ENCODE measurements around the gene MEGF10.

Gene MEGF10

GRCh38 chr5:127367946-127368465 lies 77.4 kb downstream of the MEGF10 start:
- no peaks in the 10 kb centered on the region for H3K4me1 ChIP-seq (ENCODE audit: control insufficient read depth, insufficient read depth, low read length)
- H3K27me3 ChIP-seq (ENCODE audit: control insufficient read depth, insufficient read depth, low read length) = no peaks in the 10 kb centered on the region
- H3K27ac ChIP-seq (ENCODE audit: low read depth, low read length) = no peak overlapping the region
- H3K9ac ChIP-seq (ENCODE audit: low read length) = no peak overlapping the region
- H3K36me3 ChIP-seq (ENCODE audit: control insufficient read depth, insufficient read depth, low read length) = no peaks in the 10 kb centered on the region; the same call in 1 of the 2 replicates
- H3K4me3 ChIP-seq (ENCODE audit: low read depth, low read length) = no peak overlapping the region
- H3K9me3 ChIP-seq (ENCODE audit: control insufficient read depth, insufficient read depth, low read depth, low read length) = no peaks in the 10 kb centered on the region

GRCh38 chr5:127369796-127370195 lies 79.2 kb downstream of the MEGF10 start:
- Histone ChIP-seq H3K27me3 (ENCODE audit: control insufficient read depth, insufficient read depth, low read length) (no peaks in the 10 kb centered on the region), H3K4me1 (ENCODE audit: control insufficient read depth, insufficient read depth, low read length) (no peaks in the 10 kb centered on the region), H3K27ac (ENCODE audit: low read depth, low read length) (no peak overlapping the region)

GRCh38 chr5:127370631-127371030 lies 80.0 kb downstream of the MEGF10 start:
- no peak overlapping the region for H3K9ac ChIP-seq (ENCODE audit: low read length)
- H3K27me3 ChIP-seq (ENCODE audit: control insufficient read depth, insufficient read depth, low read length) = no peaks in the 10 kb centered on the region
- peaks cover 4% of the 10 kb centered on the region; the same call in 1 of the 2 replicates for H3K36me3 ChIP-seq (ENCODE audit: control insufficient read depth, insufficient read depth, low read length)
- no peak overlapping the region for H3K4me3 ChIP-seq (ENCODE audit: low read depth, low read length)
- H3K9me3 ChIP-seq (ENCODE audit: control insufficient read depth, insufficient read depth, low read depth, low read length) = peaks cover 7% of the 10 kb centered on the region; the same call in 1 of the 2 replicates
- H3K4me1 ChIP-seq (ENCODE audit: control insufficient read depth, insufficient read depth, low read length) = no peaks in the 10 kb centered on the region
- no peak overlapping the region for H3K27ac ChIP-seq (ENCODE audit: low read depth, low read length)

More at GRCh38 chr5:127369796-127370195, 79.2 kb downstream of the MEGF10 start:
- Histone ChIP-seq H3K36me3 (ENCODE audit: control insufficient read depth, insufficient read depth, low read length) (peaks cover 4% of the 10 kb centered on the region; the same call in 1 of the 2 replicates), H3K9ac (ENCODE audit: low read length) (no peak overlapping the region), H3K9me3 (ENCODE audit: control insufficient read depth, insufficient read depth, low read depth, low read length) (peaks cover 7% of the 10 kb centered on the region; the same call in 1 of the 2 replicates), H3K4me3 (ENCODE audit: low read depth, low read length) (no peak overlapping the region)

GRCh38 chr5:127373858-127374491 lies 83.4 kb downstream of the MEGF10 start:
- no peak overlapping the region for H3K27ac ChIP-seq (ENCODE audit: low read depth, low read length)
- no peak overlapping the region for H3K4me3 ChIP-seq (ENCODE audit: low read depth, low read length)
- peaks cover 7% of the 10 kb centered on the region; the same call in 1 of the 2 replicates for H3K9me3 ChIP-seq (ENCODE audit: control insufficient read depth, insufficient read depth, low read depth, low read length)
- H3K9ac ChIP-seq (ENCODE audit: low read length) = no peak overlapping the region
- H3K27me3 ChIP-seq (ENCODE audit: control insufficient read depth, insufficient read depth, low read length) = no peaks in the 10 kb centered on the region
- peaks cover 4% of the 10 kb centered on the region; the same call in 1 of the 2 replicates for H3K36me3 ChIP-seq (ENCODE audit: control insufficient read depth, insufficient read depth, low read length)
- no peaks in the 10 kb centered on the region for H3K4me1 ChIP-seq (ENCODE audit: control insufficient read depth, insufficient read depth, low read length)

GRCh38 chr5:127375124-127375523 lies 84.5 kb downstream of the MEGF10 start:
- Histone ChIP-seq H3K27me3 (ENCODE audit: control insufficient read depth, insufficient read depth, low read length) (no peaks in the 10 kb centered on the region), H3K4me3 (ENCODE audit: low read depth, low read length) (no peak overlapping the region), H3K9me3 (ENCODE audit: control insufficient read depth, insufficient read depth, low read depth, low read length) (peaks cover 7% of the 10 kb centered on the region; the same call in 1 of the 2 replicates), H3K36me3 (ENCODE audit: control insufficient read depth, insufficient read depth, low read length) (peaks cover 4% of the 10 kb centered on the region; the same call in 1 of the 2 replicates), H3K4me1 (ENCODE audit: control insufficient read depth, insufficient read depth, low read length) (no peaks in the 10 kb centered on the region), H3K27ac (ENCODE audit: low read depth, low read length) (no peak overlapping the region), H3K9ac (ENCODE audit: low read length) (no peak overlapping the region)

GRCh38 chr5:127375544-127376091 lies 85.0 kb downstream of the MEGF10 start:
- Histone ChIP-seq H3K9me3 (ENCODE audit: control insufficient read depth, insufficient read depth, low read depth, low read length) (peaks cover 7% of the 10 kb centered on the region; the same call in 1 of the 2 replicates), H3K9ac (ENCODE audit: low read length) (no peak overlapping the region), H3K4me3 (ENCODE audit: low read depth, low read length) (no peak overlapping the region), H3K27ac (ENCODE audit: low read depth, low read length) (no peak overlapping the region), H3K27me3 (ENCODE audit: control insufficient read depth, insufficient read depth, low read length) (no peaks in the 10 kb centered on the region), H3K36me3 (ENCODE audit: control insufficient read depth, insufficient read depth, low read length) (peaks cover 4% of the 10 kb centered on the region; the same call in 1 of the 2 replicates), H3K4me1 (ENCODE audit: control insufficient read depth, insufficient read depth, low read length) (no peaks in the 10 kb centered on the region)

GRCh38 chr5:127377651-127378050 lies 87.1 kb downstream of the MEGF10 start:
- peaks cover 7% of the 10 kb centered on the region; the same call in 1 of the 2 replicates for H3K9me3 ChIP-seq (ENCODE audit: control insufficient read depth, insufficient read depth, low read depth, low read length)

GRCh38 chr5:127385936-127386335 lies 95.3 kb downstream of the MEGF10 start:
- Histone ChIP-seq H3K4me3 (ENCODE audit: low read depth, low read length) (no peak overlapping the region), H3K27ac (ENCODE audit: low read depth, low read length) (no peak overlapping the region), H3K36me3 (ENCODE audit: control insufficient read depth, insufficient read depth, low read length) (no peaks in the 10 kb centered on the region), H3K9me3 (ENCODE audit: control insufficient read depth, insufficient read depth, low read depth, low read length) (no peaks in the 10 kb centered on the region), H3K27me3 (ENCODE audit: control insufficient read depth, insufficient read depth, low read length) (no peaks in the 10 kb centered on the region), H3K4me1 (ENCODE audit: control insufficient read depth, insufficient read depth, low read length) (no peaks in the 10 kb centered on the region), H3K9ac (ENCODE audit: low read length) (no peak overlapping the region)

More at GRCh38 chr5:127377651-127378050, 87.1 kb downstream of the MEGF10 start:
- Histone ChIP-seq H3K4me3 (ENCODE audit: low read depth, low read length) (no peak overlapping the region), H3K36me3 (ENCODE audit: control insufficient read depth, insufficient read depth, low read length) (peaks cover 4% of the 10 kb centered on the region; the same call in 1 of the 2 replicates), H3K27me3 (ENCODE audit: control insufficient read depth, insufficient read depth, low read length) (no peaks in the 10 kb centered on the region), H3K27ac (ENCODE audit: low read depth, low read length) (no peak overlapping the region), H3K9ac (ENCODE audit: low read length) (no peak overlapping the region), H3K4me1 (ENCODE audit: control insufficient read depth, insufficient read depth, low read length) (no peaks in the 10 kb centered on the region)

GRCh38 chr5:127386557-127386956 lies 96.0 kb downstream of the MEGF10 start:
- Histone ChIP-seq H3K27ac (ENCODE audit: low read depth, low read length) (no peak overlapping the region), H3K4me1 (ENCODE audit: control insufficient read depth, insufficient read depth, low read length) (no peaks in the 10 kb centered on the region), H3K9ac (ENCODE audit: low read length) (no peak overlapping the region), H3K4me3 (ENCODE audit: low read depth, low read length) (no peak overlapping the region), H3K36me3 (ENCODE audit: control insufficient read depth, insufficient read depth, low read length) (no peaks in the 10 kb centered on the region), H3K9me3 (ENCODE audit: control insufficient read depth, insufficient read depth, low read depth, low read length) (no peaks in the 10 kb centered on the region), H3K27me3 (ENCODE audit: control insufficient read depth, insufficient read depth, low read length) (no peaks in the 10 kb centered on the region)

- no peaks in the 10 kb centered on the region for H3K27me3 ChIP-seq (ENCODE audit: control insufficient read depth, insufficient read depth, low read length)
- H3K27ac ChIP-seq (ENCODE audit: low read depth, low read length) = no peak overlapping the region
- H3K4me3 ChIP-seq (ENCODE audit: low read depth, low read length) = no peak overlapping the region
- no peaks in the 10 kb centered on the region for H3K4me1 ChIP-seq (ENCODE audit: control insufficient read depth, insufficient read depth, low read length)
- H3K36me3 ChIP-seq (ENCODE audit: control insufficient read depth, insufficient read depth, low read length) = no peaks in the 10 kb centered on the region
- H3K9me3 ChIP-seq (ENCODE audit: control insufficient read depth, insufficient read depth, low read depth, low read length) = no peaks in the 10 kb centered on the region
- H3K9ac ChIP-seq (ENCODE audit: low read length) = no peak overlapping the region
Measured at GRCh38 chr5:127389601-127390000, 99.0 kb downstream of the MEGF10 start.

GRCh38 chr5:127392762-127393161 lies 102.2 kb downstream of the MEGF10 start:
- Histone ChIP-seq H3K4me3 (ENCODE audit: low read depth, low read length) (no peak overlapping the region), H3K4me1 (ENCODE audit: control insufficient read depth, insufficient read depth, low read length) (no peaks in the 10 kb centered on the region), H3K9me3 (ENCODE audit: control insufficient read depth, insufficient read depth, low read depth, low read length) (no peaks in the 10 kb centered on the region), H3K27me3 (ENCODE audit: control insufficient read depth, insufficient read depth, low read length) (no peaks in the 10 kb centered on the region), H3K27ac (ENCODE audit: low read depth, low read length) (no peak overlapping the region), H3K36me3 (ENCODE audit: control insufficient read depth, insufficient read depth, low read length) (no peaks in the 10 kb centered on the region), H3K9ac (ENCODE audit: low read length) (no peak overlapping the region)

Data from HUES6 (cell line).